ENCODE results near the gene KRT35.

DNA sequence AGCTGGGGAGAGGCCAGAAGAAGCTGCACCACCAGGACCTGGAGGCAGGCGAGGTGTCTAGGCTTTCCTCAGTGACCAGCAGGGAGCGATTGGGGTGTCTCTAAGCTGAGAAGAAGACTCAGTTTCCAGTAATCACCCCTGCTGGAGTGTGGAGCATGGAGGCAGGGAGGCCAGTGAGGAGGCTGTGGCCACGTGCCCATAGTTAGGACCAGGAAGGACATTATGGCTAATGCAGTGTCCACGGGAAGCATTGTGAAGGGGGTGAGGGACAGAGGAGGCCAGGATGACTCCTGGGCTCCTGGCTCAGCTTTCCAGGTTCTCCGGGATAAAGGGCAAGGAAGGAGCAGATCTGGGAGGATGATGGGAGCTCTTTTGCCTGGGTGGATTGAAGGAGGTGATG, 18.8 kb upstream of the KRT35 start:
- TF ChIP-seq, protein P1, sequence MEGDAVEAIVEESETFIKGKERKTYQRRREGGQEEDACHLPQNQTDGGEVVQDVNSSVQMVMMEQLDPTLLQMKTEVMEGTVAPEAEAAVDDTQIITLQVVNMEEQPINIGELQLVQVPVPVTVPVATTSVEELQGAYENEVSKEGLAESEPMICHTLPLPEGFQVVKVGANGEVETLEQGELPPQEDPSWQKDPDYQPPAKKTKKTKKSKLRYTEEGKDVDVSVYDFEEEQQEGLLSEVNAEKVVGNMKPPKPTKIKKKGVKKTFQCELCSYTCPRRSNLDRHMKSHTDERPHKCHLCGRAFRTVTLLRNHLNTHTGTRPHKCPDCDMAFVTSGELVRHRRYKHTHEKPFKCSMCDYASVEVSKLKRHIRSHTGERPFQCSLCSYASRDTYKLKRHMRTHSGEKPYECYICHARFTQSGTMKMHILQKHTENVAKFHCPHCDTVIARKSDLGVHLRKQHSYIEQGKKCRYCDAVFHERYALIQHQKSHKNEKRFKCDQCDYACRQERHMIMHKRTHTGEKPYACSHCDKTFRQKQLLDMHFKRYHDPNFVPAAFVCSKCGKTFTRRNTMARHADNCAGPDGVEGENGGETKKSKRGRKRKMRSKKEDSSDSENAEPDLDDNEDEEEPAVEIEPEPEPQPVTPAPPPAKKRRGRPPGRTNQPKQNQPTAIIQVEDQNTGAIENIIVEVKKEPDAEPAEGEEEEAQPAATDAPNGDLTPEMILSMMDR (IDR thresholded peaks at IDR 0.05 in 8 of 11, conservative IDR thresholded peaks at IDR 0.05 in 3 of 11) = no peak
- TF ChIP-seq POLR2AphosphoS5 (IDR thresholded peaks at IDR 0.05) = no peak

All from spleen (tissue), 7 donors.